ENCODE measurements around the gene HEG1. TPM values are rescaled to one million over a fixed set of nuclear protein-coding genes. Genes with fewer than 3 reads are reported as not detected.

Gene HEG1
- total and polyA plus RNA-seq, 2 of the 8 experiments (the other 6 are each of a cell fraction or from before 2014, with no cell fraction given) = 5.3 to 9.7 TPM

- H4K20me1 ChIP-seq (replicated peaks in 1 of 2; ENCODE audit: control insufficient read depth in 1 of 2, insufficient read depth in 2 of 2, low read length in 2 of 2) = no peaks in the 10 kb centered on the region
- H4K5ac ChIP-seq (ENCODE audit: insufficient read length, low read depth, low read length) = no peak overlapping the region
- H3K27me3 ChIP-seq (replicated peaks in 1 of 4; ENCODE audit: control insufficient read depth in 3 of 4, extremely low read depth in 1 of 4, insufficient read depth in 3 of 4, low read length in 3 of 4) = peaks cover 7 to 25% (median 14%) of the 10 kb centered on the region in 4 experiments
- no peak overlapping the region for H3K18ac ChIP-seq (ENCODE audit: extremely low read depth, low read length)
- H2AFZ ChIP-seq (ENCODE audit: low read length) = no peak overlapping the region
- peaks cover 9% of the 10 kb centered on the region; the same call in 1 of the 2 replicates for H3K23me2 ChIP-seq (ENCODE audit: low read depth, low read length)
- H3K56ac ChIP-seq (replicated peaks; ENCODE audit: insufficient read length, low read depth, low read length) = no peak overlapping the region
- no peak overlapping the region for H2BK120ac ChIP-seq (replicated peaks; ENCODE audit: low read depth, low read length)
- no peak overlapping the region for H2AK5ac ChIP-seq (ENCODE audit: low read depth, low read length)
- H3K4ac ChIP-seq (replicated peaks; ENCODE audit: insufficient read length, low read depth, low read length) = peak overlapping the region; percentile 19
- H3K14ac ChIP-seq (ENCODE audit: insufficient read length) = no peak overlapping the region
- peak overlapping the region; percentile 57 to 58; a peak in 3 of 4 replicates for H3K4me2 ChIP-seq (ENCODE audit: insufficient read depth in 1 of 2, low read depth in 2 of 2, low read length in 2 of 2)
- no peaks in the 10 kb centered on the region for H3K9me3 ChIP-seq (ENCODE audit: insufficient read depth in 2 of 2, low read depth in 1 of 2, low read length in 1 of 2)
- 62% methylated on average over 8 of the region's 8 CpGs; no CpG with 5 or more reads in 1 of the 2 experiments for WGBS, 2 experiments (ENCODE audit: extremely low coverage in 1 of 2, insufficient coverage in 1 of 2, insufficient read length in 1 of 2, insufficient replicate concordance in 2 of 2, low coverage in 1 of 2, low lambda C conversion rate in 2 of 2, missing lambda C conversion rate in 1 of 2)
- FAIRE-seq (no peak), DNase-seq (ENCODE audit: low read depth in 1 of 2, low spot score in 2 of 2) (no peak)
- H2BK15ac ChIP-seq (ENCODE audit: low read length) = 0 out of 2 replicates have a peak overlapping the region, but pooled peaks have one; percentile 8
- H4K8ac ChIP-seq (ENCODE audit: extremely low read depth, insufficient read depth, low read length) = no peak overlapping the region
- peaks cover 14 to 30% (median 27%) of the 10 kb centered on the region in 4 experiments for H3K4me1 ChIP-seq (replicated peaks in 1 of 4; ENCODE audit: control insufficient read depth in 3 of 4, insufficient read depth in 4 of 4, low read length in 3 of 4)
- no peak overlapping the region for H4K91ac ChIP-seq (replicated peaks; ENCODE audit: insufficient read length, low read length)
- 0 out of 2 replicates have a peak overlapping the region, but pooled peaks have one; percentile 29 for H2BK20ac ChIP-seq (ENCODE audit: low read length)
- no peak overlapping the region for H2BK5ac ChIP-seq (ENCODE audit: low read depth, low read length)
- no peak overlapping the region for H3K23ac ChIP-seq (ENCODE audit: insufficient read length)
- ChIA-PET CTCF (ENCODE audit: partially characterized antibody) (interaction anchor here (0.6 to 1.9 kb wide), 11 partner anchors 9 to 113 kb away, joined by 3 to 6 read pairs (median 4); no protein-coding TSS in a partner anchor), POLR2A (ENCODE audit: partially characterized antibody) (interaction anchor here (0.9 kb wide), 1 partner anchor 23 kb away, joined by 5 read pairs; no protein-coding TSS in a partner anchor)
- no peak overlapping the region for H3K27ac ChIP-seq (ENCODE audit: low read depth, low read length)
- H3K9ac ChIP-seq (replicated peaks in 1 of 4; ENCODE audit: extremely low read depth in 1 of 4, low read depth in 3 of 4, low read length in 3 of 4) = no peak overlapping the region
- no peaks in the 10 kb centered on the region for H3K79me2 ChIP-seq (ENCODE audit: control insufficient read depth in 1 of 2, insufficient read depth in 2 of 2, low read length in 2 of 2)
- peaks cover 3% of the 10 kb centered on the region; the same call in 1 of the 2 replicates for H3K79me1 ChIP-seq (ENCODE audit: low read depth, low read length)
- H3K36me3 ChIP-seq (ENCODE audit: control insufficient read depth in 2 of 4, insufficient read depth in 4 of 4, low read length in 3 of 4) = no peaks in the 10 kb centered on the region
- peak overlapping the region; percentile 56; the same call in 1 of the 2 replicates for H2BK12ac ChIP-seq (ENCODE audit: low read depth, low read length)
- no peak overlapping the region for H3K4me3 ChIP-seq (ENCODE audit: extremely low read depth in 1 of 4, insufficient read depth in 2 of 4, low read depth in 3 of 4, low read length in 4 of 4)
- TF ChIP-seq ASH2L (IDR thresholded peaks at IDR 0.05; ENCODE audit: low read length) = no peak
- no peak for TF ChIP-seq POLR2A (IDR thresholded peaks at IDR 0.05; ENCODE audit: control extremely low read depth in 1 of 2, low read depth in 2 of 2, low read length in 2 of 2)
- no peak for TF ChIP-seq KDM1A (IDR thresholded peaks at IDR 0.05; ENCODE audit: borderline replicate concordance, low read length)
- TF ChIP-seq SIN3A (conservative IDR thresholded peaks at IDR 0.05 in 1 of 2, IDR thresholded peaks at IDR 0.05 in 1 of 2; ENCODE audit: low read depth in 1 of 2, low read length in 2 of 2) = no peak
- no peak for TF ChIP-seq HDAC2 (IDR thresholded peaks at IDR 0.05; ENCODE audit: borderline replicate concordance in 1 of 2, low read depth in 2 of 2, low read length in 2 of 2)
- TF ChIP-seq GTF2F1 (IDR thresholded peaks at IDR 0.05; ENCODE audit: borderline replicate concordance, low read depth, low read length) = no peak
- no peak for TF ChIP-seq FOSL1 (IDR thresholded peaks at IDR 0.05; ENCODE audit: insufficient read depth, low read depth, low read length)
- no peak for TF ChIP-seq SP2 (IDR thresholded peaks at IDR 0.05; ENCODE audit: low read length)
- TF ChIP-seq BCL11A (IDR thresholded peaks at IDR 0.05; ENCODE audit: low read depth in 2 of 2, low read length in 2 of 2) = no peak
- no peak for TF ChIP-seq SUZ12 (IDR thresholded peaks at IDR 0.05; ENCODE audit: low read length)
- TF ChIP-seq CHD1 (IDR thresholded peaks at IDR 0.05; ENCODE audit: low read depth, low read length) = no peak
- no peak for TF ChIP-seq HDAC6 (IDR thresholded peaks at IDR 0.05; ENCODE audit: low read depth, low read length)
Measured at GRCh38 chr3:125052624-125053303, 3.0 kb downstream of the HEG1 start.

All from H1 (cell line).